Lung (tissue), 12 donors: ENCODE data around the gene PRR5. TPM values are rescaled to one million over a fixed set of nuclear protein-coding genes. Genes with fewer than 3 reads are reported as not detected.

ENCODE experiments used
- ATAC-seq: fragments of 200-7000 bp; cut with Tn5 transposase; one replicate; pipeline ENCODE4 v1.9.1; 2020; ENCODE audit warnings: moderate number of reproducible peaks; ENCODE audit not compliant: insufficient read depth, low FRiP score
- DNase-seq, 3 donors: peaks; one replicate each; pipeline ENCODE4 v3.0.0-alpha.2; 2013 to 2017
- H3K27ac ChIP-seq, 2 donors: one replicate each; pipeline ENCODE4 v1.5.1; 2013; ENCODE audit warnings: mild to moderate bottlenecking in 2 of 2, moderate library complexity in 2 of 2, control low read depth in 1 of 2, inconsistent platforms in 1 of 2, low read depth in 1 of 2, low read length in 1 of 2
- H3K27me3 ChIP-seq, 3 donors: one replicate each; pipeline ENCODE4 v1.5.1; 2013; ENCODE audit warnings: low read length in 2 of 3; ENCODE audit not compliant: control insufficient read depth in 3 of 3, insufficient read depth in 3 of 3
- H3K36me3 ChIP-seq, 4 donors: one replicate each; pipeline ENCODE4 v1.5.1; 2013; ENCODE audit warnings: low read length in 4 of 4, mild to moderate bottlenecking in 1 of 4, moderate library complexity in 1 of 4; ENCODE audit not compliant: control insufficient read depth in 4 of 4, insufficient read depth in 4 of 4
- H3K4me1 ChIP-seq, 5 donors: one replicate each; pipeline ENCODE4 v1.5.1; 2013; ENCODE audit warnings: low read length in 5 of 5, mild to moderate bottlenecking in 2 of 5, moderate library complexity in 1 of 5; ENCODE audit not compliant: control insufficient read depth in 5 of 5, insufficient read depth in 5 of 5
- H3K4me3 ChIP-seq: one replicate; pipeline ENCODE4 v1.5.1; 2013; ENCODE audit warnings: mild to moderate bottlenecking, control low read depth, moderate library complexity
- H3K9ac ChIP-seq, 2 donors: one replicate each; pipeline ENCODE4 v1.5.1; 2013; ENCODE audit warnings: low read length in 2 of 2, control low read depth in 1 of 2; ENCODE audit not compliant: insufficient read depth in 1 of 2
- H3K9me3 ChIP-seq, 4 donors: one replicate each; pipeline ENCODE4 v1.5.1; 2013; ENCODE audit warnings: low read length in 3 of 4, mild to moderate bottlenecking in 1 of 4, moderate library complexity in 1 of 4; ENCODE audit not compliant: control insufficient read depth in 4 of 4, insufficient read depth in 3 of 4
- CTCF ChIP-seq: IDR thresholded peaks from 2 replicates; pipeline ENCODE4 v1.5.1; 2012; ENCODE audit warnings: mild to moderate bottlenecking; ENCODE audit errors: control extremely low read depth, extremely low read depth
- WGBS, 2 donors: extraction: QIAGEN DNeasy Blood & Tissue Kit; methylation state at CpG; one replicate each; pipeline ENCODE4 v1.1.7; 2013; 5-methylcytosine and 5-hydroxymethylcytosine counted together
- polyA plus RNA-seq, 2 donors: library from polyadenylated mRNA; stranded (reverse); fragments of 200-250 nt; gene quantifications; one replicate each; pipeline ENCODE4 v1.2.1, GENCODE V29; 2013
- total RNA-seq, 2 donors: library from RNA; depleted of rRNA in 1 of 2; stranded (reverse); fragments of >200 nt in 1 of 2; gene quantifications; one replicate each; pipeline ENCODE4 v1.2.1, GENCODE V29; 2014 to 2021
- donor health status: control.
- donor health status: control.
- donor health status: Bipolar disorder and iron deficiency.
- donor health status: healthy.
- donor health status: DM: yes; HTN: yes; CAD: no.

PRR5 gene
- total and polyA plus RNA-seq, 4 donors = 9.1 to 17.3 (median 11.1) TPM

- no peak overlapping the region for H3K4me3 ChIP-seq
- H3K27me3 ChIP-seq = no peaks in the 10 kb centered on the region
- H3K36me3 ChIP-seq = no peaks in the 10 kb centered on the region
- peaks cover 0 to 18% (median 4%) of the 10 kb centered on the region in 5 donors for H3K4me1 ChIP-seq
- 25 to 33% methylated on average over 23 of the region's 23 CpGs for WGBS, 2 donors
- no peak overlapping the region for H3K9ac ChIP-seq
- peak; percentile 87 for TF ChIP-seq CTCF
- no peaks in the 10 kb centered on the region for H3K9me3 ChIP-seq
- peak overlapping the region in 1 of 2 donors; percentile 26 for H3K27ac ChIP-seq
- peak; percentile 91 to 92 (median 92) for DNase-seq
- peak; percentile 91 for ATAC-seq
These were observed 17.3 kb upstream of the PRR5 start for GRCh38 chr22:44684506-44685383.

- ATAC-seq = peak; percentile 60
- WGBS, 2 donors = 61 to 62% methylated on average over 11 of the region's 11 CpGs
- H3K9ac ChIP-seq = no peak overlapping the region
These were observed 16.5 kb upstream of the PRR5 start for GRCh38 chr22:44685384-44686056.

GRCh38 chr22:44686873-44687600 lies 15.0 kb upstream of the PRR5 start:
- Histone ChIP-seq H3K9me3 (no peaks in the 10 kb centered on the region), H3K4me1 (peaks cover 0 to 18% (median 4%) of the 10 kb centered on the region in 5 donors), H3K27me3 (no peaks in the 10 kb centered on the region), H3K4me3 (no peak overlapping the region), H3K9ac (no peak overlapping the region), H3K36me3 (no peaks in the 10 kb centered on the region), H3K27ac (no peak overlapping the region)
- no peak for TF ChIP-seq CTCF
- WGBS, 2 donors = 66 to 80% methylated on average over 10 of the region's 10 CpGs
- ATAC-seq = no peak
- peak; percentile 75 to 91 (median 91) for DNase-seq

More at GRCh38 chr22:44685384-44686056, 16.5 kb upstream of the PRR5 start:
- TF ChIP-seq CTCF = no peak
- H3K9me3 ChIP-seq = no peaks in the 10 kb centered on the region
- peaks cover 0 to 18% (median 4%) of the 10 kb centered on the region in 5 donors for H3K4me1 ChIP-seq
- DNase-seq = peak in 2 of 3 donors; percentile 29 to 38
- no peaks in the 10 kb centered on the region for H3K36me3 ChIP-seq
- no peak overlapping the region for H3K27ac ChIP-seq
- H3K27me3 ChIP-seq = no peaks in the 10 kb centered on the region
- H3K4me3 ChIP-seq = no peak overlapping the region
